MCF 10A (cell line): ENCODE measurements around the gene AKTIP. TPM values are rescaled to one million over a fixed set of nuclear protein-coding genes. Genes with fewer than 3 reads are reported as not detected.
A peak's percentile ranks its signal among the peaks of the same experiment; 100 is the strongest.

Source experiments
- BruUV-seq: library from RNA; stranded (reverse); fragments of 400-500 nt; replicated peaks from 2 replicates; lab custom pipeline; 2021; lab: Mats Ljungman, UMichigan
- CTCF ChIA-PET: fragments of 300-600 bp; sonication (Branson Sonifier 250); formaldehyde crosslinking; extraction: SDS; loops from one replicate; lab custom pipeline; 2021; ENCODE audit warnings: antibody characterized with exemption, inconsistent platforms; lab: Yijun Ruan, JAX
- POLR2A ChIA-PET: fragments of 300-600, 350-650 bp; sonication (Branson Sonifier 250); formaldehyde crosslinking; extraction: SDS; loops from one replicate; lab custom pipeline; 2020; ENCODE audit warnings: antibody characterized with exemption, inconsistent platforms; lab: Yijun Ruan, JAX
- DNase-seq: peaks from one replicate; pipeline ENCODE4 v3.0.0-alpha.2; 2018; ENCODE audit not compliant: unreplicated experiment
- H3K27ac Mint-ChIP-seq: one replicate; pipeline ENCODE4 v1.8.0; 2022; ENCODE audit warnings: mild to moderate bottlenecking, low read depth, mixed read lengths; ENCODE audit not compliant: unreplicated experiment
- H3K27me3 Mint-ChIP-seq: one replicate; pipeline ENCODE4 v1.8.0; 2022; ENCODE audit warnings: mixed read lengths; ENCODE audit not compliant: insufficient read depth, unreplicated experiment
- H3K36me3 Mint-ChIP-seq: one replicate; pipeline ENCODE4 v1.8.0; 2022; ENCODE audit warnings: mild to moderate bottlenecking, moderate library complexity, mixed read lengths; ENCODE audit not compliant: insufficient read depth, unreplicated experiment
- H3K4me1 Mint-ChIP-seq: one replicate; pipeline ENCODE4 v1.8.0; 2022; ENCODE audit warnings: mixed read lengths; ENCODE audit not compliant: insufficient read depth, unreplicated experiment
- H3K4me3 Mint-ChIP-seq: one replicate; pipeline ENCODE4 v1.8.0; 2022; ENCODE audit warnings: mild to moderate bottlenecking, moderate library complexity, mixed read lengths; ENCODE audit not compliant: unreplicated experiment
- H3K9me3 Mint-ChIP-seq: one replicate; pipeline ENCODE4 v1.8.0; 2022; ENCODE audit warnings: mixed read lengths; ENCODE audit not compliant: unreplicated experiment
- CTCF ChIP-seq: fragments of 200-600 bp; IDR thresholded peaks from one replicate; pipeline ENCODE4 v1.8.0; 2022; ENCODE audit warnings: antibody characterized with exemption, mild to moderate bottlenecking; ENCODE audit not compliant: unreplicated experiment
- intact Hi-C: fragments of 100-400 bp; cut with micrococcal nuclease; formaldehyde crosslinking; loops from 2 replicates; pipeline ENCODE4 v1.14.1; 2022
- total RNA-seq: library from RNA; stranded (reverse); gene quantifications from 2 replicates; pipeline ENCODE4 v1.2.3, GENCODE V29; 2022

The AKTIP gene
- total RNA-seq, 1 experiment from 2014 or later, result 30.3 TPM

GRCh38 chr16:53506254-53506653, 3.2 kb upstream of the AKTIP start:
- peaks cover 6% of the 10 kb centered on the region for H3K36me3 Mint-ChIP-seq
- peaks cover 16% of the 10 kb centered on the region for H3K4me1 Mint-ChIP-seq
- CTCF ChIA-PET, result interaction anchor here (0.6 to 1.0 kb wide), 3 partner anchors 24 to 483 kb away, joined by 3 to 4 read pairs (median 3); no protein-coding TSS in a partner anchor
- BruUV-seq, result no TSS peak
- intact Hi-C loops, result loop anchor here (10.0 kb wide), 1 partner anchor 181 kb away; no protein-coding TSS in a partner anchor
- H3K27ac Mint-ChIP-seq, result no peak overlapping the region
- H3K4me3 Mint-ChIP-seq, result no peak overlapping the region
- POLR2A ChIA-PET, result no interaction called here
- TF ChIP-seq CTCF, result no peak
- H3K27me3 Mint-ChIP-seq, result no peaks in the 10 kb centered on the region
- H3K9me3 Mint-ChIP-seq, result no peaks in the 10 kb centered on the region
- DNase-seq, result no peak

- Mint-ChIP-seq H3K9me3 (no peaks in the 10 kb centered on the region), H3K27me3 (no peaks in the 10 kb centered on the region), H3K27ac (no peak overlapping the region), H3K4me1 (peaks cover 23% of the 10 kb centered on the region), H3K4me3 (peak overlapping the region; percentile 70), H3K36me3 (peaks cover 6% of the 10 kb centered on the region)
- intact Hi-C loops, result loop anchor here (5.0 to 10.0 kb wide), 2 partner anchors 67 to 180 kb away; no protein-coding TSS in a partner anchor
- no TSS peak for BruUV-seq
- CTCF ChIA-PET, result no interaction called here
- POLR2A ChIA-PET, result interaction anchor here (0.7 kb wide), 1 partner anchor 14 kb away, joined by 3 read pairs; no protein-coding TSS in a partner anchor
- no peak for DNase-seq
- TF ChIP-seq CTCF, result no peak
These were observed 1.7 kb upstream of the AKTIP start for GRCh38 chr16:53504665-53505064.

DNA sequence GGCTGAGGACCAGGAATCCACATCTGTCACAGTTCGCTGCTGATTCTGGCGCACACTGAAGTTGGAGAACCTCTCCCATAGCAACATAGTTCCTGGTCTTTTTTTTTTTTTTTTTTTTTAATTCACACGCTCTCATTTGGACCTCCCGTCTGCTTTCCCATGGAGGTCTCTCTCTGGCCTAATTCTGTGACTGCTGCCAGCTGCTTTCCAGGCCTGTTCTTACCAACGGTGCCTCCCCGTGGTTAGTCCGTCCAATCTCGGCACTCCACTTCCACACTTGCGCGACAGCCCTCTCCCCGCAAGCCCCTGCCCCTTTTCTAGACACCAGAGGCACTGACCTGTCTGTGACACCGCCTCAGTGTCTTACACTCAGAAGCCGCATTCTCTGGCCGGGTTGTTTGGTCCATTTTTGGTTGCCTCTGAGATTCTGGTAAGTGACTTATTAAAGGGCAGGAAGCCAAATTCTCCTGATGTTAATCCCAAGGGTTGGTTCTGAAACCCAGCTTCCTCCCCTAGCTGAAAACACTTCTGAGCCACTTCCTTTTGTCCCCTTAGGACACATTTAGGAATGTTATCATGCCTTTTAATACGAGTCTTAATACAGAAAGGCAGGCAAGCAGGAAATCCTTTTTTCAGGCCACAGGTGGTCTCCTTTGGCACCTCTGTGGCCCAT, 1.1 kb upstream of the AKTIP start:
- Mint-ChIP-seq H3K27ac (peak overlapping the region; percentile 88), H3K9me3 (no peaks in the 10 kb centered on the region), H3K4me3 (peak overlapping the region; percentile 70), H3K4me1 (peaks cover 23% of the 10 kb centered on the region), H3K27me3 (no peaks in the 10 kb centered on the region), H3K36me3 (peaks cover 6% of the 10 kb centered on the region)
- ChIA-PET CTCF (no interaction called here), POLR2A (interaction anchor here (0.7 to 3.3 kb wide), 6 partner anchors 14 to 1426 kb away, joined by 3 to 27 read pairs (median 3); partner anchors contain the start of genes IRX5 and RBL2)
- DNase-seq, result peak; percentile 6
- intact Hi-C loops, result loop anchor here (5.0 to 10.0 kb wide), 2 partner anchors 67 to 179 kb away; no protein-coding TSS in a partner anchor
- TF ChIP-seq CTCF, result no peak
- BruUV-seq, result TSS peak; percentile 85

- peaks cover 9% of the 10 kb centered on the region for H3K36me3 Mint-ChIP-seq
- H3K9me3 Mint-ChIP-seq, result no peaks in the 10 kb centered on the region
- TF ChIP-seq CTCF, result no peak
- peak; percentile 100 for DNase-seq
- H3K4me1 Mint-ChIP-seq, result peaks cover 23% of the 10 kb centered on the region
- BruUV-seq, result no TSS peak
- ChIA-PET POLR2A (interaction anchor here (0.7 to 3.3 kb wide), 6 partner anchors 27 to 1427 kb away, joined by 3 to 27 read pairs (median 4); partner anchors contain the start of genes IRX5 and RBL2), CTCF (interaction anchor here (0.7 kb wide), 1 partner anchor 1040 kb away, joined by 3 read pairs; no protein-coding TSS in a partner anchor)
- no peaks in the 10 kb centered on the region for H3K27me3 Mint-ChIP-seq
- H3K4me3 Mint-ChIP-seq, result peak overlapping the region; percentile 70
- peak overlapping the region; percentile 88 for H3K27ac Mint-ChIP-seq
- intact Hi-C loops, result loop anchor here (5.0 to 10.0 kb wide), 2 partner anchors 66 to 179 kb away; no protein-coding TSS in a partner anchor
These were observed 388 bp upstream of the AKTIP start for GRCh38 chr16:53503270-53503923.
